Stimulated activated CD4-positive, alpha-beta T cell treated with anti-CD3 and anti-CD28 coated beads, Interleukin-12 subunit alpha, Interleukin-12 subunit beta, amount 100 ng/mL, for 48 hours (primary cell): ENCODE results near the gene MARCOL.
"Not testable (repeated sequence)": the region's sequence is repeated elsewhere in the genome, so short reads cannot be mapped to it uniquely, and the experiment has no call there.

Experiments used
- DNase-seq, 3 donors: peaks; one replicate each; pipeline ENCODE4 v3.0.0-alpha.2; 2020; ENCODE audit warnings: low read depth in 2 of 3, low spot score in 1 of 3

MARCOL gene

GRCh38 chr5:148261221-148261620 lies 22.9 kb downstream of the MARCOL start:
- no peak for DNase-seq

GRCh38 chr5:148267962-148268361 lies 29.6 kb downstream of the MARCOL start:
- DNase-seq = no peak

- no peak for DNase-seq
These were observed 30.2 kb downstream of the MARCOL start, which contains the start of gene SPINK13 for GRCh38 chr5:148268566-148268965. TSS of gene SPINK13 (plus strand) at chr5:148268794. CDS start at chr5:148270073, 1,279 bp downstream.

GRCh38 chr5:148275129-148275528 lies 36.8 kb downstream of the MARCOL start:
- not testable (repeated sequence) for DNase-seq

- DNase-seq = not testable (repeated sequence)
These were observed 42.6 kb downstream of the MARCOL start for GRCh38 chr5:148280893-148281292.

GRCh38 chr5:148281336-148281735 lies 43.0 kb downstream of the MARCOL start:
- DNase-seq = not testable (repeated sequence)

- DNase-seq = no peak
These were observed 52.2 kb downstream of the MARCOL start for GRCh38 chr5:148290271-148291195.
